GM18861 (cell line): Measurements from ENCODE around the gene PRKCE.

Experiments
- ATAC-seq: cut with Tn5 transposase; IDR thresholded peaks from one replicate; pipeline ENCODE4 v1.9.1; 2021; ENCODE audit not compliant: unreplicated experiment

The PRKCE gene

DNA sequence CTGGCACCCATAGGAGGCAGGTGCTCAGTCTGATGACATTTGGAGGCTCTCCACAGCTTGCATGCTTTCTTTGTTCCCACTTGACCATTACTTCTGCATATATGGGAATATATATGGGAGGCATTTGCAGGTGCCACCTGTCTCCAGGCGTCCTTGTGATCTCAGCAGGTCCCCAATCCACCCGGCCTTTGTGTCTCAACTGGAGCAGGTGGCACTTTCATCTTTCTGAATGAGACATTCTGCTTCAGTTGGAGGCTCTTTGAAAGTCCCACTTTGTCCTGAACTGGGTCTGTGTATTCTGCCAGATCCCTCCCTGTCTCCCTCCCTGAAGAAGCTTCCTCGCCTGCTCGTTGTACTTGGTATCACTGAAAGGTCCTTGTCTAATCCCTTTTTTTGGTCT, 327.6 kb downstream of the PRKCE start:
- no peak for ATAC-seq

GRCh38 chr2:45980161-45980865, 328.8 kb downstream of the PRKCE start:
- no peak for ATAC-seq

DNA sequence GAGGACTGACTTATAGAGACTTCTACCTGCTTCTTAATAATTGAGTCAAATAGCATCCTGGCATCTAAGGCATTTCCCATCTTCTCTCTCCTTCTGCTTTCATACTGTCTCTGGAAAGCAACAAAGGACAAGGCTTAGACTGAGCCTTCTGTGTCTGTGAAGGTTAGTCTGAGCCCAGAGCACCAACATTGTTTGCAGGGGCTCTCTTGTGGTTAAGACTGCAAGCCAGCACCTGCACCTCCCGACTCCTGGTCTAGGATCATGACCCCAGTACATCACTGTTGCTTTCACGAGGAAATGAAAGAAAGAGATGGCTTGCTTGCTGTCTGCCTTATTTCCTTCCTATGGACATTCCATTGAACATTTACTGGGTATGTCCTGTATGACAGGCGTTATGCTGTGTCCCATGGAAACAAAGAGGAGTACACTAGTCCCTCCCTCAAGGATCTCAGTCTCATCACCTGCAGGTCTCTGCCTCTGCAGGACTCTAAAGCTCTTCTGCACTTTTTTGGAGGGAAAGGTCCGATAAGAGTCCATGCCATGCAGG, 330.0 kb downstream of the PRKCE start:
- no peak for ATAC-seq

DNA sequence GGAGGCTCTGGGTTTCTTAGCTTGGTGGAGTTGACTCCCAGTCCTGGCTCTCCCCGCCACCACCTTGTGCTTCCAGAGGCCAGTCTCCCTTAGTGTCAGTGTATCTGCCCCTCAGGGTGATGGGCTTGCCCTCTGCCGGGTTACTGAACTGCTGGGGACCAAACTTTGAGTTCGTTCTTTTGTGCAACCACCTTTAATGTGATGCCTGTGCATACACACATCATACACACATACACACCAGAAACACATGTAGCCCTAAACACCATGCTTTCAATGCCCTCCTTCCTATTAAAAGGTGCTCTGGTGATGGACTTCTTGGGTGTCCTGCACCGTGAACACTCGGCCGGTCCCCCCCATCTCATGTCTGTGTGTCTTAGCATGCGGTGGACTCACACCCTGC, 330.6 kb downstream of the PRKCE start:
- no peak for ATAC-seq

DNA sequence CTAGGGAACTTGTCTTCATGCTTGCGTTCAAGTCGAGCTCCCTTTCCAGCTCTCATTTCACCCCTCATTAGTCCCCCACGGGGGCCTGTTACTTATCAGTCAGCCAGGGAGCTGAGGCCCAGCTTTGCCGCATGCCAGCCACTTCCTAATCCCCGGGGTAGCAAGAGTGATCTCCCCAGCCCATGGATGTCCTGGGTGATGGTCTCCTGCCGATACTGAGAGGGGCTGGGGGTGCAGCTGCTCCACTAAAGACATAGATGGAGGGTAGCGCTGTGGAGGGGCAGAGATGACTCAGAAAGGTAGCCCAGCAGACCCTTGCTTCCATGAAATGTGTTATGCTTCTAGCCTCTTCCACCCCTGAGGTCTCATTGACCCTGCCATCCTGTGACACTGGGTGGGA, 331.7 kb downstream of the PRKCE start:
- ATAC-seq: no peak

DNA sequence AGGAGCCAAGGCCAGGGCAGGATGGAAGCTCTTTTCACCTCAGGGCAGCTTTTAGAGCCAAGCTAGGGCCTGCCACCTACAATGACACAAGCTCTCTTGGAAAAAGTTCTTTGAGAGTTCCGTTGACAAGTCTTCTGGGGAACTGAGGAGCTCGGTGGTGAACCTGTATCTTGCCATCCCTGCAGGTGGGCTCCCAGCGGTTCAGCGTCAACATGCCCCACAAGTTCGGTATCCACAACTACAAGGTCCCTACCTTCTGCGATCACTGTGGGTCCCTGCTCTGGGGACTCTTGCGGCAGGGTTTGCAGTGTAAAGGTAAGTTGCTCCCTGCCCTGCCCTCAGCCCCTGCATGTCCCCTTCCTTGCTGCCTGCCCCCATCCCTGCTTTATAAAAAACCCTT, 332.9 kb downstream of the PRKCE start:
- no peak for ATAC-seq

GRCh38 chr2:45984896-45985473, 333.5 kb downstream of the PRKCE start:
- no peak for ATAC-seq

DNA sequence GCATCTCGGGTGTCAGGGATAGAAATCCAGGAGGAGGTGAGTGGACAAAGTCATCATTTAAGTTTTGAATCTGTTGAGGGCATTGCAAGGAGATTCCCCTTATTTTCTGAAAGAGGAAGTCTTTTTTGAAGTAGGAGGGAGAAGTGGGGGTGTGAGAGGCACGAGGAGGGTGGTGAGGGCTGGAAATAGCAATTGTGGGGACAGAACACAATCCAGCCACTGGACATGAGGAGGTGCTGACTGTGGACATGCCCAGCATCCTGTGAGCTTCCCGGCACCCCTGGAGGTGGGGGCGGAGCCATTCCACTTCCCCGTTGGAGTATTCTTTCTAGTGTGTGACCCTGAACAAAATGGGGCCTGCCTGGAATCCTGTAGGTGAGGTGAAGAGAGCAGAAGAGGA, 335.0 kb downstream of the PRKCE start:
- ATAC-seq: no peak

DNA sequence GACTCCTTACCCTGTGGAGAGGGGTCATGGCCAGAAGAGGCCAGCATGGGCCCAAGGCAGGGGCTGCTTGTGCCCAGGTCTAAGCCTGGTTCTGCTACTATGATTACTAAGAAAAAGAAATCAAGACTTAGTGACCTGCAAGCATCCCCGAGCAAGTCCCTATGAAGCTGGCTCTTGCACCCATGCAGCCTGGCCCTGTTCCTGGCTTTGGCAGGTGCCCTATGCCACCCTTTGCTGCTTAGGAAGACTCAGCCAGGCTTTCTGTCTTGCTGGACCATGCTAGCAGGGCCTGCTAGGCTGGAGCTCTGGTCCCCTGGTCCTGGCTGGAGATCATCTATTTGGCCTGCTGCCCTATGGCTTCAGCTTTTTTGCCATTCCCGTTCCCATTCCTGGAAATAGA, 336.4 kb downstream of the PRKCE start:
- ATAC-seq: no peak

DNA sequence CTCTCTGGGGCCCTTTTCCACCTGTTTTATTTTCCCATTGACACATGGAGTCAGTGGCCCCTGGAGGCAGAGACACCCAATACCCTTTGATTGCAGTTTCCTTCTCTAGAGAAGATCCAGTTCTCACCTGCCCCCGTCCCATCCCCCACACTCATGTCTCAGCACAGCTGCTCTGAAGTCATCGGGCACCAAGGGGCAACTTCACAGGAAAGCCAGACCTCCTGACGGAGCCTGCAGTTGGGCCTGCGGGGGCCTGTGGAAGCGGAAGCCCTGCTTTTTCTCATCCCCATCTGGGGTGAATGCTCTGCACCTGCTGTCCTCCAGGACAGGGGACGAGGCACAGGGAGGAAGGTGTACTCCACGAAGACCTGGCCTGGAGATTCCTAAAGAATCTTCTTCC, 337.4 kb downstream of the PRKCE start:
- ATAC-seq: no peak

DNA sequence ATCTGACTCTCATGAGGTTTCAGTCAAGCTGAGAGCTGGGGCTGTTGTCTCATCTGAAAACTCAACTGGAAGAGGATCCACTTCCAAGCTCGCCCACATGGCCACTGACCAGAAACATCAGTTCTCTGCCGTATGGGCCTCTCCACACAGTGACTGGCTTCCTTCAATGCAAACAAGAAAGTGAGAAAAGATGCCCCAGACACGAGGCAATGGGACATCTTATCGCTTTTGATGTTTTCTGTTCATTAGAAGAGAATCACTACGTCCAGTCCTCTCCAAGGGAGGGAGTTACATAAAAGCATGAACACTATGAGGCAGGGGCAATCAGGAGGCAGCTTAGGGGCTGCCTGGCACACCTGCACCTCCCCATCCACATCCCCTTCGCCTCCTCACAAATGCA, 338.7 kb downstream of the PRKCE start:
- no peak for ATAC-seq

- ATAC-seq: no peak
Measured at GRCh38 chr2:45992021-45992740, 340.7 kb downstream of the PRKCE start.

- ATAC-seq: no peak
Measured at GRCh38 chr2:45992741-45993475, 341.4 kb downstream of the PRKCE start.

GRCh38 chr2:45993476-45993991, 342.1 kb downstream of the PRKCE start:
- no peak for ATAC-seq

DNA sequence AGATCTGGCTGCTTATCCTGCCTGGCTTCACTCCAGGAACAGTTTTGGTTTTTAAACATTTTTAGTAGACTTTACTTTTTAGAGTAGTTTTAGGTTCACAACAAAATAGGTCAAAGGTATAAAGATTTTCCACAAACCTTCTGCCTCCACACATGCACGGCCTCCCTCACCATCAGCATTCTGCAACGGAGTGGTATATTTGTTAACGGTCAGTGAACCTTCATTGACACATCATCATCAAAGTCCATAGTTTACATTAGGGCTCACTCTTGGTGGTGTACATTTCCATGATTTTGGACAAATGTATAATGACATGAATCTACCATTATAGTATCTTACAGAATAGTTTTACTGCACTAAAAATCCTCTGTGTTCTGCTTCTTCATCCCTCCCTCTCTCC, 342.6 kb downstream of the PRKCE start:
- no peak for ATAC-seq

- no peak for ATAC-seq
Measured at GRCh38 chr2:46000660-46001059, 349.2 kb downstream of the PRKCE start.

- no peak for ATAC-seq
Measured at GRCh38 chr2:46001290-46001689, 349.8 kb downstream of the PRKCE start.

- ATAC-seq: no peak
Measured at GRCh38 chr2:46001741-46002506, 350.4 kb downstream of the PRKCE start.

- ATAC-seq: no peak
Measured at GRCh38 chr2:46002507-46002883, 351.0 kb downstream of the PRKCE start.

- ATAC-seq: no peak
Measured at GRCh38 chr2:46002947-46003346, 351.5 kb downstream of the PRKCE start.
